B cell (primary cell): ENCODE measurements around the gene TALDO1. TPM values are rescaled to one million over a fixed set of nuclear protein-coding genes. Genes with fewer than 3 reads are reported as not detected.

ENCODE experiments used
- ATAC-seq: fragments of 200-7000 bp; cut with Tn5 transposase; one replicate; pipeline ENCODE4 v1.10.0; 2021; ENCODE audit warnings: low read depth, mild to moderate bottlenecking, moderate number of reproducible peaks, moderate library complexity
- CTCF ChIA-PET: fragments of 350-600 bp; sonication (Branson Sonifier 250); formaldehyde crosslinking; loops from one replicate; lab custom pipeline; 2021; ENCODE audit warnings: antibody characterized with exemption, inconsistent platforms; lab: Charles Lee
- POLR2A ChIA-PET: fragments of 350-600 bp; sonication (Branson Sonifier 250); formaldehyde crosslinking; loops from one replicate; lab custom pipeline; 2021; ENCODE audit warnings: antibody characterized with exemption; lab: Charles Lee
- DNase-seq: peaks from one replicate; pipeline ENCODE4 v3.0.0; 2013
- H2AFZ ChIP-seq: 2 replicates; pipeline ENCODE4 v1.6.1; 2012; ENCODE audit warnings: mild to moderate bottlenecking, low read depth, low read length; ENCODE audit not compliant: insufficient read depth, poor library complexity, severe bottlenecking
- H3K27ac ChIP-seq, 2 donors: 1 replicate in 1 of 2; 2 replicates in 1 of 2; pipeline ENCODE4 v1.5.1; 2012 to 2013; ENCODE audit warnings: low read length in 2 of 2, mild to moderate bottlenecking in 2 of 2, moderate library complexity in 1 of 2
- H3K27me3 ChIP-seq, 4 experiments: fragments of 200-600 bp in 1 of 4; sonication (generic) in 1 of 4; replicated peaks in 1 of 4; 1 replicate in 2 of 4; 2 replicates in 2 of 4; pipeline versions ENCODE4 v1.6.1 to v1.7.0; 2013 to 2016; ENCODE audit warnings: low read length in 3 of 4, mild to moderate bottlenecking in 2 of 4, mixed read lengths in 1 of 4, moderate library complexity in 1 of 4; ENCODE audit not compliant: insufficient read depth in 4 of 4, control insufficient read depth in 3 of 4; ENCODE audit errors: control extremely low read depth in 1 of 4
- H3K36me3 ChIP-seq, 2 experiments: replicated peaks in 1 of 2; 1 replicate in 1 of 2; 2 replicates in 1 of 2; pipeline versions ENCODE4 v1.6.1 to v1.7.1; 2013; ENCODE audit warnings: low read length in 1 of 2; ENCODE audit not compliant: insufficient read depth in 2 of 2, control insufficient read depth in 1 of 2; ENCODE audit errors: control extremely low read depth in 1 of 2, extremely low read depth in 1 of 2
- H3K4me1 ChIP-seq, 2 donors: fragments of 200-600 bp in 1 of 2; sonication (generic) in 1 of 2; 1 replicate in 1 of 2; 2 replicates in 1 of 2; pipeline versions ENCODE4 v1.5.1 to v1.6.1; 2013 to 2017; ENCODE audit warnings: low read length in 2 of 2; ENCODE audit not compliant: control insufficient read depth in 2 of 2, insufficient read depth in 2 of 2
- H3K4me2 ChIP-seq: replicated peaks from 2 replicates; pipeline ENCODE3; 2012; ENCODE audit warnings: mild to moderate bottlenecking, low read depth, low read length; ENCODE audit not compliant: poor library complexity, severe bottlenecking
- H3K4me3 ChIP-seq, 5 experiments: fragments of 200-600 bp in 1 of 5; sonication (generic) in 1 of 5; 1 replicate in 3 of 5; 2 replicates in 2 of 5; pipeline versions ENCODE4 v1.5.1 to v1.7.0; 2011 to 2016; ENCODE audit warnings: low read length in 4 of 5, mild to moderate bottlenecking in 4 of 5, low read depth in 2 of 5, control low read depth in 1 of 5, moderate library complexity in 1 of 5; ENCODE audit not compliant: insufficient read depth in 1 of 5; ENCODE audit errors: control extremely low read depth in 1 of 5, extremely low read depth in 1 of 5
- H3K79me2 ChIP-seq: fragments of 200-600 bp; sonication (generic); one replicate; pipeline ENCODE4 v1.6.0; 2016; ENCODE audit warnings: low read length; ENCODE audit not compliant: control insufficient read depth, insufficient read depth
- H3K9ac ChIP-seq: fragments of 200-600 bp; sonication (generic); 2 replicates; pipeline ENCODE4 v1.6.1; 2017; ENCODE audit warnings: mild to moderate bottlenecking, low read length, moderate library complexity
- H3K9me3 ChIP-seq, 3 donors: one replicate each; pipeline versions ENCODE4 v1.6.1 to v1.7.1; 2013; ENCODE audit warnings: low read length in 2 of 3; ENCODE audit not compliant: control insufficient read depth in 2 of 3, insufficient read depth in 1 of 3; ENCODE audit errors: control extremely low read depth in 1 of 3
- H4K20me1 ChIP-seq: 2 replicates; pipeline ENCODE4 v1.6.0; 2012; ENCODE audit warnings: mild to moderate bottlenecking, low read length; ENCODE audit not compliant: insufficient read depth, control insufficient read depth, poor library complexity, severe bottlenecking
- H3K27ac Mint-ChIP-seq: one replicate; pipeline ENCODE4 v1.8.0; 2021; ENCODE audit warnings: mixed read lengths
- H3K27me3 Mint-ChIP-seq: one replicate; pipeline ENCODE4 v1.8.0; 2021; ENCODE audit warnings: mixed read lengths
- H3K4me1 Mint-ChIP-seq: one replicate; pipeline ENCODE4 v1.8.0; 2021; ENCODE audit warnings: mixed read lengths
- H3K4me3 Mint-ChIP-seq: one replicate; pipeline ENCODE4 v1.8.0; 2021; ENCODE audit warnings: mixed read lengths
- H3K9me3 Mint-ChIP-seq: one replicate; pipeline ENCODE4 v1.8.0; 2022; ENCODE audit warnings: mixed read lengths; ENCODE audit not compliant: insufficient read depth
- CTCF ChIP-seq: fragments of 200-600 bp; IDR thresholded peaks from one replicate; pipeline ENCODE4 v1.8.0; 2022; ENCODE audit warnings: antibody characterized with exemption, mild to moderate bottlenecking
- EZH2 ChIP-seq: IDR thresholded peaks from 2 replicates; pipeline ENCODE4 v1.6.1; 2012; ENCODE audit warnings: borderline replicate concordance, low read depth, mild to moderate bottlenecking, moderate library complexity, low read length; ENCODE audit not compliant: insufficient read depth, poor library complexity, severe bottlenecking
- WGBS: methylation state at CpG from one replicate; pipeline ENCODE4 v1.1.5; 2013; ENCODE audit warnings: missing lambda C conversion rate; ENCODE audit not compliant: insufficient coverage; 5-methylcytosine and 5-hydroxymethylcytosine counted together
- intact Hi-C: fragments of 100-400 bp; cut with micrococcal nuclease; formaldehyde crosslinking; loops from one replicate; pipeline ENCODE4 v1.10.0; 2022
- polyA plus RNA-seq: library from polyadenylated mRNA; depleted of rRNA; stranded (reverse); fragments of >200 nt; gene quantifications from 2 replicates; pipeline ENCODE4 v1.2.3, GENCODE V29; 2012
- total RNA-seq, 2 donors: library from RNA; stranded (reverse); fragments of 120-200 nt in 1 of 2; gene quantifications; 1 replicate in 1 of 2; 2 replicates in 1 of 2; pipeline versions ENCODE4 v1.2.3 to v1.2.4, GENCODE V29; 2013 to 2022

The TALDO1 gene
- total and polyA plus RNA-seq, 2 donors (not counting 1 experiment from before 2014, with no cell fraction given): 82.4 to 116 TPM

GRCh38 chr11:797296-798092 lies 50.2 kb downstream of the TALDO1 start:
- Histone ChIP-seq H3K79me2 (peaks cover 68% of the 10 kb centered on the region), H3K4me3 (peak overlapping the region; percentile 19 to 95 (median 93)), H3K27me3 (no peaks in the 10 kb centered on the region), H3K36me3 (peaks cover 0 to 11% of the 10 kb centered on the region in 2 experiments), H3K9me3 (no peaks in the 10 kb centered on the region), H3K9ac (peak overlapping the region; percentile 89), H3K4me1 (peaks cover 17 to 35% of the 10 kb centered on the region in 2 donors), H4K20me1 (peaks cover 66% of the 10 kb centered on the region), H2AFZ (peak overlapping the region; percentile 87), H3K27ac (peak overlapping the region; percentile 83 to 93), H3K4me2 (peak overlapping the region; percentile 99)
- POLR2A ChIA-PET: interaction anchor here (1.3 to 2.8 kb wide), 3 partner anchors 8 to 101 kb away, joined by 4 to 12 read pairs (median 6); partner anchors contain the start of gene RPLP2
- intact Hi-C loops: loop anchor here (1.0 to 10.0 kb wide), 10 partner anchors 8 to 590 kb away; partner anchors contain the start of genes BET1L, GATD1, HRAS and LRRC56
- Mint-ChIP-seq H3K27me3 (no peaks in the 10 kb centered on the region), H3K9me3 (no peaks in the 10 kb centered on the region), H3K4me3 (peak overlapping the region; percentile 95), H3K4me1 (peaks cover 20% of the 10 kb centered on the region), H3K27ac (peak overlapping the region; percentile 92)
- under 1% methylated on average over 56 of the region's 57 CpGs for WGBS
- TF ChIP-seq EZH2 (no peak), CTCF (no peak)
- DNase-seq: peak; percentile 88
- CTCF ChIA-PET: interaction anchor here (1.3 to 1.8 kb wide), 3 partner anchors 14 to 71 kb away, joined by 3 to 5 read pairs (median 4); no protein-coding TSS in a partner anchor
- ATAC-seq: peak; percentile 46
